ENCODE data around the gene TPSAB1. TPM values are rescaled to one million over a fixed set of nuclear protein-coding genes. Genes with fewer than 3 reads are reported as not detected.

Gene TPSAB1
- total RNA-seq, 1 donor from 2014 or later = 4.1 TPM

- intact Hi-C loops (cut with DNase I) = no loop called here
- no peak for DNase-seq (ENCODE audit: low spot score)
These were observed 51.1 kb downstream of the TPSAB1 start for GRCh38 chr16:1291576-1291974.

Other genes starting within 250 kb of the TPSAB1 start
- gene SSTR5, start 168.0 kb upstream of the TPSAB1 start, total RNA-seq = 0.57 TPM
- gene C1QTNF8, start 144.5 kb upstream of the TPSAB1 start, total RNA-seq = not detected
- 4.7 TPM for gene CACNA1H, start 87.6 kb upstream of the TPSAB1 start, total RNA-seq
- gene TPSG1, start 15.4 kb upstream of the TPSAB1 start, total RNA-seq = not detected
- 5.5 TPM for gene TPSB2, start 10.5 kb upstream of the TPSAB1 start, total RNA-seq
- gene TPSD1, start 15.4 kb downstream of the TPSAB1 start, total RNA-seq = not detected
- 86.6 TPM for gene UBE2I, start 68.9 kb downstream of the TPSAB1 start, total RNA-seq
- gene BAIAP3, start 92.9 kb downstream of the TPSAB1 start, total RNA-seq = 3.8 TPM
- gene TSR3, start 111.2 kb downstream of the TPSAB1 start, total RNA-seq = 55.0 TPM
- 32.3 TPM for gene GNPTG, start 111.2 kb downstream of the TPSAB1 start, total RNA-seq
- 7.4 TPM for gene UNKL, start 174.0 kb downstream of the TPSAB1 start, total RNA-seq
- gene UQCC4, start 180.0 kb downstream of the TPSAB1 start, total RNA-seq = 11.6 TPM
- not detected for gene PERCC1, start 190.4 kb downstream of the TPSAB1 start, total RNA-seq
- 0.94 TPM for gene CCDC154, start 203.9 kb downstream of the TPSAB1 start, total RNA-seq
- 39.8 TPM for gene CLCN7, start 234.3 kb downstream of the TPSAB1 start, total RNA-seq
- not detected for gene PTX4, start 248.2 kb downstream of the TPSAB1 start, total RNA-seq